Inflammatory macrophage treated with lipopolysaccharide for 4 hours (primary cell): ENCODE data around the gene ETS1.

Experiments used
- DNase-seq: peaks from one replicate; pipeline ENCODE4 v3.0.0-alpha.2; 2020

Gene ETS1

DNA sequence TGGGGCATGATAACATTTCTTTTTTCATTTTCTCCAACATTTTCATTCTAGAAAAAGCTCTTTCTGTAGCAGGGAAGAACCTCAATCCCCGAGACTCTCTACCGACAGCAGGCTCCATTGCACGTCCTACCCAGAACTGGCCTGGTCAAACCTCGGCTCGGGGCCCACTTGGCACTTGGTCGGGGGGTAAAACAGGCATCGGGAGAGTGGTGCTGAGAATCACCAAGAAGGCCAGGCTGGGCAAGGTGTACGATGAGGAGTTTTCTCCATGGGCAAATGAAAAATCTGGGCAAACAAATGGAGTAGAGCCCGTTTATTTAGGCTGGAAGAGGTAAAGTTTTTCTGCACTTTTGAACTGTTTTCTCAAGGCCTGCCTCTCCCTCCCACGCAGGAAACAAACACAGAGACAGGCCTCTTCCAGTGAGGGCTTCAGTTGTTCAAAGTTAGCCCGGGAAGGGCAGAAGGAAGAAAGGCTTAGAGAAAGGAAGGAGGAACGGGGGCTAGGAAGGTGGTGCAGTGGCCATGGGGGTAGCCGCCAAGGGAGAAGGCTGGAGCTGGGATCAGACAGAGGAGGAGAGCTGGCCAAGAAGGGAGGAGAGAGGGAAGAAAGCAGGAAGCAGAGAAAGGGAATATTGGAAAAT, 87.6 kb downstream of the ETS1 start:
- DNase-seq = no peak

DNA sequence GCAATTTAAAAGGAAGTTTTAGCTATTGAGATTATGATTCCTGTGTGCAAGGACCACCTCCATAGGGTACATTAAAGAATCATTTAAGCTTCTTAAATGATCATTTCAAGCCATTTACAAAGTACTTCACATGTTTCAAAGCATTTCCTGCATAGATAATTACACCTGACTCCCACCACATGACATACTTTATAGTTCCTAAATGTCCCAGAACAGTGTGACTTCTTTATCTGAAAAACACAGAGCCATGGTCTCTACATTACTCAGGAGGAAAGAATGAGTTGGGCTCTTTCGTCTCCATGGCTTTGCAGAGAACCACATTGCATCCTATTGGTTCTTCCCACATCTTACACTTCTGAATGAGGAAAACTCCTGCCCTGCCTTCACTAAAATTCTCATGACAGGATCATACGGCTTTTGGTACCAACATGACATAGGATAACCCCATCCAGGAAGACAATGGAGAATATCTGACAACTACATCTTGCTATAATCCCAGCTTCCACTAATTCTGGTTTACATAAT, 88.6 kb downstream of the ETS1 start:
- DNase-seq = no peak

DNA sequence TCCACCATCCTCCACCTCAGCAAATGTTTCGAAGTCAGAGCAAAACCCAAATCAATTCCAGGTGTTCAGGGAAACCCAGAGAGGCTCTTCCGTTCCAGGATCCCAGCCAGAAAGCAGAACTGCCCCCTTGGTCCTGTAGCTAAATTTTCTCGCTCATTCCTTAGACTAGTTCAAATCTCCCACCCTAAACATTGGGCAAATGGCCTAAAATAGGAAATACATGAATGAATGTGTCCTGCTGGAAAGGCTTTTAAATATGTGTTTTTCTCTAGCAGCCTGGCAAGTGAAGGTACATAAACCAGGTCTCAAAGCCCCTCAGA, 89.6 kb downstream of the ETS1 start:
- no peak for DNase-seq

DNA sequence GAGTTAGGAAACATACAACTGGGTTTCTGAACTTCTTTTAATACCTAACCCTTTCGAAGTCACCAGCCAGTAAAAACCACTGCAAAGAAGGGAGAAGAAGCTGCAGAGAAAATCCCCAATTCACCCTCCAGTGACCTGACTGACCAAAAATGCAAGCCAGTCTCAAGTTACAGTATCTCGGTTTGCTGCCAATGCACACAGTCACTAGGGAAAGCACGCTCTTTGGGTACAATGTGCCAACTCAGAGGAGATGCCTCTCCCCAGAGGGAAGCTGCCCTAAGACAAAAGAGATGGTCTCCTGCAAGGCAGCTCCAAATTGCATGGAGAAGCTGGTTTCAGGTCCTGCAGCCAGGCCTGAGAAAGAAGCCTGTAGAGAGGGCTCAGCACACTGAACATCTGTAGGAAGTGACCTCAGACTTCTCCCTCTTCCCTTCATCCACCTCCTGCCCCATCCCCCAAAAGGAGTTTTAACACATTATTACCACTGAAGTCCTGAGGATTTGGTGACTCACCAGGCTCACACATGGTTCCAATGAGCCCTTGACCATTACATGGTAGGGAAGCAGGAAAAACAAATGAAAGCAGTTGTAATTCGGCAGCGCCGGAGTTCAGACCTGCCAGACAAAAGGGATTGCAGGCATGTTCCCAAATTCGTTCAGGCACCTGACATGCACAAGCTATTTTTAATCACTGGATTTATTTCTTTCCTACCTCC, 90.1 kb downstream of the ETS1 start:
- DNase-seq = no peak

DNA sequence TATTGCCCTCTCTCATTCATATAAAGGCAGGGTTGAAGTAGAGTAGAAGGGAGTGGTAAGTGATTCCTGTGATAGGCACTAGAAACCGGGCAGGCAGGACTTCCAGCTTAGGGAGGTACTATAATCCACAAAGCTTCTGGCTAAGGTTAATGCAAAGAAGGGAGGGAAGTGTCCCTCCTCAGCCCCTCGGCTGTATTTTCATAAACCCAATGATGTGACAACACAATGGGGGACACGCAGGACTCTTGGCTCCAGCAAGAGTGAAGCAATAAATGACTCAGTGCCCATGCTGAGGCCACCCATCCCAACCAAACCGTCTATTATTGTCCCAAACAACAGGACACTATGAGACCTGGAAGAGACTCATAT, 90.7 kb downstream of the ETS1 start:
- peak; percentile 11 for DNase-seq

DNA sequence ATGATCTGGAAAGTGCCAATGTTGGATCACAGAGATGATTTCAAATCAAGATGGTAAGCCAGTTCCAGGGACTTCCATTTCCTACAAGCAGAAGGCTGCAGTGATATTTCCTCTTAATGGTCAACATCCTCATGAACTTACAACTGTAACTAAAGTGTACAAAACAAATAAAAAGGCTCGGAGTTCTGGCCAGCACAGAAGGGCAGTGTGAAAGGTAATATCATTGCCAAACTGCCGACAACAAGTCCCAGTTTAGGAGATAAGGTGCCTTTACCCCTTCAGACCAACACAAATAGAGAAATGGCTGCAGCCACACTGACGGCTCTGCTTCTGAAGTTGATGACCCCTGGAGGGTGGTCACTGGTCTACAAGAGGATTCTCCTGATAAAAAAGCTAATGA, 91.1 kb downstream of the ETS1 start:
- no peak for DNase-seq

DNA sequence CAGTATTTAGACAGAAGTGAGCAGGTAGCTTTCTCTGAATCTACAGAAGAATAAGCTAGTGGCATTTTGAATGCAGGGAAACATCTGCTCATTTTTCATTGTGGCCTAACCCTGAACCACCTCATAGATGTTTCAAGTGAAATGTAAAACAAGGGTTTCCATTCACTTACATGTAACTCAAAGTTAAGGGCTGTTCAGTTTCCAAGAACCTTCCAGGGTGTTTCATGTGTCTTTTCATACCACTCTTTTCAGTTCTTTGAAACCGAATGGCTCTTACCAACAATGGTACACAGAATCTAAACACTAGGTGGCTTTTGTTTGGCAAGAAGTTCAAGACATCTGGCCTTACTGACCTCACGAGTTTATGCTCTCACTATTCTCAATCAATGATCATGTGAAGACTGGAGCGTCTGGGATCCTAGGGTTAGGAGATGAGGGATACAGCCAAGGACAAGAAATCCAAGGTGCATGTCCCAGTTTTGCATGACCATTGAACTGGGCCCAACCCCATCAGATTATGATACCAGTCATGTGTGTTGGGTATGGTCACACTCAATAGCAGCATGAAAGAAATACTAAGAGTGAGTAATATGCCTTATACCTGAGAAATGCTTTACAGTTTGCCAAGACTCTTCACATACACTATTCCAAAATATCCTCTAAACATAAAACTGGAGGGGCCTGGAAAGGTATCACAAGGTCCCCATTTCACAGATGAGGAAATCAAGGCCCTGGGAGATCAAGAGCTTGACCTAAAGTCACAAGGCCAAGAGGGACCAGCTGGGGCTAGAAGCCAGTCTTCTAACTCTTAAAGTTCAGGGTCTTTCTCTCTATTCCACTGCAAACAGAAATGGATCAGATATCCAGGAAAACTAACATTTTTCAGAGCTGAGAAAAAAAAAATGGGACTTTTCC, 92.7 kb downstream of the ETS1 start:
- no peak for DNase-seq

DNA sequence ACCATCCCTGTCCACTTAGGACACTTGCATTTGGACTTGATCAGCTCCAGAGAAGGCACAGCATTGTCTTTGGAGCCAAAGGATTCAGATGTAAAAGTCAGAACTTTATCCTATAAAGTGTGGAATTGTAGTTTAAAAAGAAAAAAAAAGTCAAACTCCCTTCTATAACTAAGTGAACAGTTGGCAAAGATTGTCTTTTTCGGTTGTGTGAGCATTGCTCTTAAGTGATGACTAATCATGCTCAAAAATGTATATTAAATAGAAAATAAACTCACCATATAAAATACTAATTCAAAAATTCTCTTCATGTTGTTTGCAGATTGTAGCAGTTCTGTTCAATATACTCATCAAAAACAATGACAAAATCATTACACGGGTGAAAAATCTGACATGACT, 93.8 kb downstream of the ETS1 start:
- no peak for DNase-seq

DNA sequence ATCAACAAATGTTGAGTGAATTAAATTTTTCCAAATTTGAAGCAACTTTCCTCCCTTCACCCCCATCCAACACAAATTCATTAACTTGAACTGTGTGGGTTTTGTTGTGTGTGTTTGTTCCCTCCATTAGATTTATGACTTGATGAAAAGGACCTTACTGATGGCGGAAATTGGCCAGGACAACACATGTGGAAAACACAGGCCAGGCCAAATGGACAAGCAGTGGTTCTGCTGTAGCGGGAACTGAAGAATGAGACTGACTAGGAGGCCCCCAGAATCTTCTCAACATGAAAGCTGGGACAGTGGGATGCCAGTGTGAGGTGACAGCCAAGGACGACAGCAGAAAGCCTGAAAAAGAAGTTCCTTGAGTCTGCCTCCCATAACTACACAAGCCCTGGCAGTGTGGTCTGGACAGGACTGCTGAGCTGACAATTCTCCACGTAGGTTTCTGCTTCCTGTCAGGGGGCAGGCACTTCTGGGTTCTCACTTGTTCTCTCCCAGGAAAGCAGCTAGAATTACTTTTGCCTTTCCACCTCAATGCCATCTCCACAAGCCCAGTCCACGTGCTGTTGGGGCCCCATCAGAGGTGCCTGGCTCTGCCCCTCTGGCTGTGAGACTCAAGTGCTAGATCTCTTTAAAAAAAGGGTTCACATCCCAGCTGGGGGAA, 94.3 kb downstream of the ETS1 start:
- DNase-seq = no peak

DNA sequence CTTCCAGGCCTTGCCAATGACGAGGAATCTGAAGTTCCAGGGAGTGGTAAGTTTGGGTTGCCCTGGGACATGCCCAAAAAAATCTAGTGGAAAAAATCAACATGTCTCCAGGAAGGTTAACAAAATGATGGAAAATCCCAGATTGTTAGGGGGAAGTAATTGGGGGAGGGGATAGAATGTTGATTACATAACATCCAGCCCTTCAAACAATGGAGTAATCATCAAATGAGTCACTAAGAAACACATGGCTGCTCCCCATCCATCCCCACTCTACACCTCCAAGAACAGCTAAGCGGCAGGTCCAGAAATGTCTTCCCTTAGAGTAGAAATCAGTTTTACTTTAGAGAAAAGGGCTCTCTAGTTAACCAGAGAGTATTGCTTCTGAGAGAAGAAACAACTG, 94.9 kb downstream of the ETS1 start:
- DNase-seq = peak; percentile 25

DNA sequence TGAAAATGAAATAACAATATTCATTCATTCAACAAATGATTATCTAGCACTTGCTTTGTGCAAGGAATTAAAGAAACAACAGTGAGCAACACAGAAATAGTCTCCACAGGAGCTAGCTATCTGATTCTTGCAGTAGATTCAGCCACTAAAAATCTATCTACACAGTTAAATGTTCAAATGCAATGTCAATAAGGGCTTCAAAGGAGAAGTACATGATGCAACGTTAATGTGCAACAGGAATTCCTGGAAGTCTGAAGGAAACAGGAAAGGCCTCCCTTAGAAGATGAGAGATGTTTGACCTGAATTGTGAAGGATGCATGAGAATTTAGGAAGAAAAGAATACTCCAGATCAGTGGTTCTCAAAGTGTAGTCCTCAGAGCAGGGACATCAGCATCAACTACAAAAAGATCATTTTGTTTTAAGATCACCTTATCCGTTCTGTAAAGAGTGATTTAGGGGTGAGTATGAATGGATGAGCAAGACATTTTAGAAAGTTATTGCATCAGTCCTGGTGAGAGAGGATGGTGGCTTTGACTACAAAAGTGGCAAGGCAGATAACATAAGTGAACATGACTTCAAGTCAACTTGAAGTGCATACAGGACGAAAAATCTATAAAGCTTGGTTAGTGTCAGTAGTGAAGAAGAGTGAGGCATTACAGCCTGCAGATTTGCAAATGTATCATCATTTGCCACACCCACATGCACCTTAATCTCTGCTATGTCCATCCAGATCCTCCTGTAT, 96.0 kb downstream of the ETS1 start:
- no peak for DNase-seq

DNA sequence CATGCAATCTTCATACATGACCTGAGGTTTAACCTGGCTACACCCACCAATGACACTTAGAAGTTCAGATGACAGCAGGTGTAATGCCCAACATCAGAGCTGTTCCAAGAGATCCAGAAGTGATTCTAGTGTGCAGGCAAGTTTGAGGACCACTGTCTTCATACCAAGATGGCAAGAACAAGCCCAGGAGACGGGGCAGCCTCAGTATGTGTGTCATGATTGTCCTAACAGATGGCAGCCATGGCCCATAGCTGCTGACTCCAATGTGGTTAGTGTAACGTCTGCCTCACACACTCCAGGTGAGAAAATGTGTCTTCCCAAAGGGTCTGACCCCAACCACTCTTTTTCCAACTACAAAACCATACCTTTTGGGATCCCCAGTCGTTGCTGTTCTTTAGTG, 97.3 kb downstream of the ETS1 start:
- no peak for DNase-seq

DNA sequence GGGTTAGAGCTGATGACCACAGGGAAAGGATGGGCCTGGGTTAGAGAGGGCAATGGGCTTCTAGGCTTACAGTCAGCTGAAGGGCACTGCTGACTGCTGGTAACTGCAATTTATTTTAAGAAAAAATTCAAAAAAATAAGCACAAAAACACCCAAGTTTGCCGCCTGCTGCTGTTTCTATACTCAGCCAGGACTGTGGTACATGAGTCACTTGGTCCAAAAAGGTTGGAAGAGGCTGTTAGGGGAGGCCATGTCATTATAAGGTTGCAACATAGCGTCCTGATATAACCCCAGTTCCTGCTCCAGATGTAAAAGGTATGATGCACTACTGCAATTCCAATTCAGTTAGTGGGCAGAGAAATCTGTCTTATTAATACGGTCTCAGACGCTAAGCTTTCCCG, 98.9 kb downstream of the ETS1 start:
- no peak for DNase-seq

DNA sequence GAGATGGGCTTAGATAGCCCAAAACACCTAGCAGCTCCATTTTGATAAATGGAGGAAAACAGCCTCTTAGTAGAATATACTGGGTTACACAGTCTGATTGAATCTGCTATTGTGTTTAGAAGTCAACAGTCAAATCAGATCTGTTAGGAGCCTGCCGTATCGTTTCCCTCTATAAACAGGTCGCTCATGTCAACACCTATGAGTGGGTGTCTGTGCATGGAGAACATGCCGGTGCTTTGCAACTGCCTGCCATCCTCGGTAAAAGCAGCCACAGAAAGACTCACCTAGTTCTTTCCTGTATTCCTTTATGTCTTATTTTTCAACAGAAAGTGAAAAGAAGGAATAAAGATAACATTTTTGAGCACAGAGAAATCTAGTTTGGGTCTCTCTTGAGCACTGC, 99.4 kb downstream of the ETS1 start:
- no peak for DNase-seq

DNA sequence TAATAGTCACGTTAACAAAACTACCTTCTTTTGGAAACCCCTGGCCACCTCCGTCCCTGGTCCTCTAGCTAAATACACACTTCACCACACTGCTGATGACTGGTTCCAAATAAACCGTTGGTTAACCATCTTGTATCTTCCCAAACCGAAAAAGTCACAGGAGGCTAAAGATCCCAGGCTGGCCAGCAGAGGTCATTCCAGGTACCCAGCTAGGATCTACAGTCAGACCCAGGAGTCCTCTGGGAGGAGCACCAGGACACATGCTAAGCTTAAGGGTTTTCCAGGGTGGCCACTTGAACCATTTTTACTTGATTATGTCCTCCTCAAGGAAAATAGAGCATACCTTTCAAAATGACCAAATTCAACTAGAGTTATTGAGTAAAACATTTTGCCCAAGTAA, 103.2 kb downstream of the ETS1 start:
- DNase-seq = no peak

DNA sequence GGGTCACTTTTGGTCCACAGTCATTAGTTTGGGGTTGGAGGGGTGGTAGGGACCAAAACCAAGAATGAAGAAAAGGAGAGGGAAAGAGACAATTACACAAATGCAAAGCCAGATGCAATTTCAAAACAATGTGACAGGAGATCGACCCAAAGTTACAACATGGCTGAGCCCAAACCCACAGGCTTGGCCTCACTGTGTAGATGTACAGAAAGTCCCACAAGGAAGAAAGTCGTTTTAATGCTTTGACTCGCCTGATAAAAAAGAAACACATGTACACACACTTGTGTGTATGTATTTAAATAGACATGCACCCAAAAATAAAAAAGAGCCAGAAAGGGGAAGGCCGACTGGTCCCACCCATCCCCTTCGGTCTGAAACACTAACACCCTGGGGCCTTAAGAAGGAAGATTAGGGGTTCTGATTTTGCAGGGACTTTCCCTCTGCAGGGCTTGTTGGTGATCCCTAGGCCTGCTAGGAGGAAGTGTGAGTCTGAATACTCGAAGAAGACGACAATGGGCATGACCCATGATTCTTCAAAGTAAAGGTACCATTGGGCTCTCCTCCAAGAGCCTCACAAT, 104.1 kb downstream of the ETS1 start:
- peak; percentile 49 for DNase-seq

DNA sequence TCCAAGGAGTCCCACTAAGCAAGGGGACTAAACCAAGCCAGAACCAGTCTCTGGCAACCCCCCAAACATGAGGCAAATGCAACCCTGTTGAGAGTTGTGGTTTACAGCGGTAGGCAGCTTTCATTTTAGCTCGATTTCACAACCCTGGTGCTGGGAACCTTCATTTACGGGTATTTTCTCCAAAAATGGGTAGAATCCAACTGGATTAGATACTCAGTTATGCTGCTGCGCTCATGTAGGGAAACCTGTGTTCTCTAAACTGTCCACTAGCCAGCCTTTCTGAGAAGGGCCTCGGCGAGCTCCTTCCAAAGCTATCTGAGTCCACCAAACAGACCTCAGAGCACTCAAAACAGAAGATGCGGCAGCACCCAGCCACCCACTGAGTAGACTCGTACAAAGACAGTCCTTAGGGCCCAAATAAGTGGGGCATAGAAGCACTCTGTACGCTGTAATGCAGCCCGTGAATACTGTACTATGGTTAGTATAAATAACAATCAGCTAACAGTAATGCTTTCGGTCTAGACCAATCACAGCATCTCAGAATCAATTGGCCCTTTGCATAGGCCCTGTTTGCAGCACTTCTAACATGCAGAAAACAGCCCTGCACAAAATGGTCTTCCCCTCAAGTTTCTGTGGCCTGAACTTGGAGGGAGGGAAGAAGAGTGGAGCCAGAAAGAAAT, 104.7 kb downstream of the ETS1 start:
- peak; percentile 19 for DNase-seq

DNA sequence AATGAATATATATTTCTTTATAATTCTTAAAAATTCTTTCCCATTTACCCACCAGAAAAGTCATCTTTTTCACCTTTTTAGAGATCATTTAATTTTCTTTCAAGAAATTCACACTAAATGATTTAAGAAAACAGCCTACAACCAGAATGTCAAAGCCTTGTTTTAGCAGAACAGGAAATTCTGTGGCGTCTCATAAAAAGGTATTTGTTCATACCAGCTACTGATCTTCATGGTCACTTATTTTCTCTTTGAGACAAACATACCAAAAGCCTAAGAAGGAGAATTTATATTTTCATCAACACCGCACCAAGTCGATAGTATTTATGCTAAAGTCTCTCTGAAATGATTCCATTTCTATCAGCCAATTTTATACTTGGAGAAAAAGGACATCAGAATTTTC, 105.3 kb downstream of the ETS1 start:
- DNase-seq = no peak

DNA sequence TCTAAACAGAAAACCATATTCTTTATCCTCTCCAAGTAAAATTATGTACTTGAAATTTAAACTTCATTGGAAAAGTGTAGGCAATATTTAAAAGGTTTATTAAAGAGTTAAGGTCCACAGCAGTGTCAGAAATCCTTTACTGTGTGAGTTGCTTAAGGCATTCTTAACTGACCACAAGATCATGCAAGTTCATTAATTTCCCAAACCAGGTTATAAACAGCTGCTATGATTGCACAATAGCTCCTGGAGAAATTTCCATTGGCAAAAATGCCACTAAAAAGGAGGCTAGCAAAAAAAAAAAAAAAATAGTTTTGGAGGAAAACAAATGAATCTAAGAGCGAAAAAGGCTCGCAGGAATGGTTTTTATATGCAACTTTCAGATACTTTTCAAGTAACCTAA, 106.2 kb downstream of the ETS1 start:
- no peak for DNase-seq

DNA sequence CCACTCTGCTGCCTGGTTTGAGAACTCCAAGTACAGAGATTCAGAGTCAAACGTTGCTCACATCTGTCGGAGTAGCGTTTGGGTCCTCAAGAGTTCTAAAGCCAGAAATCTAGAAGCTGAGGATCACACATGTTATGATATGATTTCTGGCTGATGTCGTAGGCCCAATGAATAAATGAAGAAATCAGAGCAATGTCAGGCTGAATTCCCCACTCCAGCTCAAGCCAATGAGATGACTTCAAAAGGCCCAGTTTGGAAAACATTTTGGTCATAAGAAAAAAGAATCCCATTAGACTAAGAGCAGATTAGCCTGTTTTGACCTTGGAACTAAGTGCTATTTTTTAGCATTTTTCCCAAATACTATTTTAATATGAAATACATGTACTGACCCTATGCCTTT, 106.7 kb downstream of the ETS1 start:
- no peak for DNase-seq

DNA sequence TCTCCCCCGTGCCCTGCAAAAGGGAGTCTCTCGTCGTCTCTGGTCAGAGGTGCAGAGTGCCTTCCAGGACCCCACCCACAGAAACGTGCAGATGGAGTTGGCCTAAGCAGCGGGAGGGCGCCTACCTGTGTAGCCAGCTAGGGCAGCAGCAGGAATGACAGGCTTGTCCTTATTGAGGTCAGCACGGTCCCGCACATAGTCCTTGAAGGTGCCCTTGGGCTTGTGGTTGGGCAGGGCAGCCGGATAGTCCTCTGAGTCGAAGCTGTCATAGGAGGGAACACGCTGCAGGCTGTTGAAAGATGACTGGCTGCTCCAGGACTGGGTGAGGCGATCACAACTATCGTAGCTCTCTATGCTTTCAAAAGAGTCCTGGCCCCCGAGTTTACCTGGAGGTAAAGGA, 107.3 kb downstream of the ETS1 start:
- DNase-seq = no peak

DNA sequence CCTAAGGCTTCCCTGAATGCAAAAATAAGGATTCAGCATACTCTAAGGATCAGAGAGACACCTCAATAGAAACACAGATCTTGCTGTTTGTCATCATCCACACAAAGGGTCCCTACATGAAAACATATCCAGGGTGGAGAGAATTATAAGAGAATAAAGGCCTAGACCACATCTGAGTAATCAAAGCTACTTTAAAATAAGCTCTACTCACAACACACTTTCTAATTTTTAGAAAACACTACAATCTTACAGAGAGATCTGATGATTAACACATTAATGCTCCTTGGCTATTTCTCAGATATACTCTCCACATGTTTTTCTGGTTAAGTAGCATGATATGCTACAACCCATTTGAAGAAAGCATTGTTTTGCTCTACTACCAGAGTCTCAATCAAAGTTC, 108.2 kb downstream of the ETS1 start:
- no peak for DNase-seq
